OCI-LY3 (cell line): ENCODE data around the gene IQCF5.

Source experiments
- H2AFZ ChIP-seq: fragments of 200-600, 300-600 bp; shearing (Covaris generic); 2 replicates; pipeline ENCODE4 v1.6.0; 2014; ENCODE audit warnings: antibody characterized with exemption, low read depth, low read length
- H3K27ac ChIP-seq: fragments of 200-600, 300-600 bp; sonication (generic); 2 replicates; pipeline ENCODE4 v1.5.1; 2014; ENCODE audit warnings: mild to moderate bottlenecking, low read length, moderate library complexity, mixed read lengths
- H3K27me3 ChIP-seq: fragments of 200-600, 300-600 bp; sonication (generic); 2 replicates; pipeline ENCODE4 v1.6.1; 2014; ENCODE audit warnings: low read depth, low read length, mixed read lengths
- H3K36me3 ChIP-seq: fragments of 200-600, 300-600 bp; sonication (generic); replicated peaks from 2 replicates; pipeline ENCODE3; 2014; ENCODE audit warnings: low read depth, low read length, mixed read lengths
- H3K4me1 ChIP-seq: fragments of 300-600, 200-600 bp; sonication (generic); 2 replicates; pipeline ENCODE4 v1.6.1; 2014; ENCODE audit warnings: low read length, mixed read lengths
- H3K4me2 ChIP-seq: fragments of 200-600, 300-600 bp; sonication (generic); 2 replicates; pipeline ENCODE4 v1.6.1; 2014; ENCODE audit warnings: low read length, mixed read lengths
- H3K4me3 ChIP-seq: fragments of 300-600, 200-600 bp; sonication (generic); 2 replicates; pipeline ENCODE4 v1.5.1; 2014; ENCODE audit warnings: antibody characterized with exemption, mild to moderate bottlenecking, low read length, moderate library complexity
- H3K79me2 ChIP-seq: fragments of 300-600, 200-600 bp; shearing (Covaris generic); 2 replicates; pipeline ENCODE4 v1.6.1; 2014; ENCODE audit warnings: mild to moderate bottlenecking, low read length, mixed read lengths
- H3K9ac ChIP-seq: fragments of 300-600, 200-600 bp; shearing (Covaris generic); 2 replicates; pipeline ENCODE4 v1.6.0; 2014; ENCODE audit warnings: mild to moderate bottlenecking, low read length, moderate library complexity
- H3K9me3 ChIP-seq: fragments of 200-600, 300-600 bp; shearing (Covaris generic); 2 replicates; pipeline ENCODE4 v1.6.1; 2014; ENCODE audit warnings: low read length, mixed read lengths; ENCODE audit not compliant: insufficient read depth
- H4K20me1 ChIP-seq: fragments of 200-600, 300-600 bp; sonication (generic); 2 replicates; pipeline ENCODE4 v1.6.1; 2016; ENCODE audit warnings: low read length, mixed read lengths; ENCODE audit not compliant: insufficient read depth
- EZH2phosphoT487 ChIP-seq: fragments of 200-600 bp; shearing (Covaris generic); IDR thresholded peaks from 2 replicates; pipeline ENCODE4 v1.6.1; 2018; ENCODE audit warnings: antibody characterized with exemption, mixed run types, low read depth
- TF ChIP-seq, protein P1 (sequence below): fragments of 200-600, 300-600 bp; sonication (generic); IDR thresholded peaks from 2 replicates; pipeline ENCODE4 v1.5.1; 2014; ENCODE audit warnings: antibody characterized with exemption, low read length, low read depth

The IQCF5 gene

DNA sequence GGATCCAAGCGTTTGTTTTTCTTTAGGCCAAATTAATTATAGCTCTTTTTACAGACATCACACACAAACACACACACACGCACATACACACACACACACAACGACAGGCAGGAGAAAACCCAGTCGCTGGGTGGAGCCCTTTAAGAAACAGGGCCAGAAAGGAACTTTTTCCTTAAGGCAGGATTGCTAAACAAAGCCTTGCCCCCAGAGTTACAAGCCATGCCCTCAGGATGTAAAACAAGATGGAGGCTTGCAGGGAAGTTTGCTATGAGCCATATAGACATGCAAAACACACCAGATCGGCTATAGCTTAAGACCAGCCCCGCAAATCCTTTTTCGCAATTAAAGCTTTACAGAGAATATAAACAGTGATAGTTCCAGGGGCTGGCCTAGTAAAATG, 30.3 kb downstream of the IQCF5 start:
- no peaks in the 10 kb centered on the region for H3K4me1 ChIP-seq
- H3K4me3 ChIP-seq: no peak overlapping the region
- H3K9me3 ChIP-seq: peaks cover 10% of the 10 kb centered on the region; the same call in 1 of the 2 replicates
- H3K36me3 ChIP-seq: no peaks in the 10 kb centered on the region
- no peak overlapping the region for H3K27ac ChIP-seq
- no peak overlapping the region for H3K9ac ChIP-seq
- TF ChIP-seq EZH2phosphoT487: no peak
- TF ChIP-seq, protein P1, sequence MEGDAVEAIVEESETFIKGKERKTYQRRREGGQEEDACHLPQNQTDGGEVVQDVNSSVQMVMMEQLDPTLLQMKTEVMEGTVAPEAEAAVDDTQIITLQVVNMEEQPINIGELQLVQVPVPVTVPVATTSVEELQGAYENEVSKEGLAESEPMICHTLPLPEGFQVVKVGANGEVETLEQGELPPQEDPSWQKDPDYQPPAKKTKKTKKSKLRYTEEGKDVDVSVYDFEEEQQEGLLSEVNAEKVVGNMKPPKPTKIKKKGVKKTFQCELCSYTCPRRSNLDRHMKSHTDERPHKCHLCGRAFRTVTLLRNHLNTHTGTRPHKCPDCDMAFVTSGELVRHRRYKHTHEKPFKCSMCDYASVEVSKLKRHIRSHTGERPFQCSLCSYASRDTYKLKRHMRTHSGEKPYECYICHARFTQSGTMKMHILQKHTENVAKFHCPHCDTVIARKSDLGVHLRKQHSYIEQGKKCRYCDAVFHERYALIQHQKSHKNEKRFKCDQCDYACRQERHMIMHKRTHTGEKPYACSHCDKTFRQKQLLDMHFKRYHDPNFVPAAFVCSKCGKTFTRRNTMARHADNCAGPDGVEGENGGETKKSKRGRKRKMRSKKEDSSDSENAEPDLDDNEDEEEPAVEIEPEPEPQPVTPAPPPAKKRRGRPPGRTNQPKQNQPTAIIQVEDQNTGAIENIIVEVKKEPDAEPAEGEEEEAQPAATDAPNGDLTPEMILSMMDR: no peak
- H3K4me2 ChIP-seq: no peak overlapping the region
- H3K27me3 ChIP-seq: peaks cover 34% of the 10 kb centered on the region
- no peaks in the 10 kb centered on the region for H3K79me2 ChIP-seq
- no peaks in the 10 kb centered on the region for H4K20me1 ChIP-seq
- H2AFZ ChIP-seq: no peak overlapping the region

DNA sequence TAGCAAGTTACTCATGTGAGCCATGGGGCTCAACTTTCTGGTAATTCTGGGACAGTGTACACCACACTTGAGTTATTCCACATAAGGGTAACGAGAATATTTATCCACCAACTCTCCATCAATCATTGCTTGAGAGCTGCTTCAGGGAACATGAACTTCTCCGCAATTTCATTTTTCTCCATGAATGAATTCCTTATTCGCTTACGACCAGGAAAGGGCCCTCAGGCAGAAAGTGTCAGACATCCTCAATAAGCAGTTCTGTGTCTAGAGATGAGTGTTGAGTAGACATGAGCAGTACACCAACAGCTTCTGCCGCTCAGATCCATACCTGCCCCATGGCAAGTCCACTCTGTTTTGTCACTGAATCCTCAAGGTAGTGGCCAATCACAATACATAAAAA, 38.8 kb downstream of the IQCF5 start:
- Histone ChIP-seq H3K27ac (no peak overlapping the region), H3K4me1 (no peaks in the 10 kb centered on the region), H3K9ac (no peak overlapping the region), H3K27me3 (peaks cover 28% of the 10 kb centered on the region), H3K9me3 (no peaks in the 10 kb centered on the region), H3K4me2 (no peak overlapping the region), H2AFZ (no peak overlapping the region), H4K20me1 (no peaks in the 10 kb centered on the region), H3K36me3 (no peaks in the 10 kb centered on the region), H3K79me2 (no peaks in the 10 kb centered on the region), H3K4me3 (no peak overlapping the region)
- TF ChIP-seq, protein P1: no peak
- no peak for TF ChIP-seq EZH2phosphoT487

DNA sequence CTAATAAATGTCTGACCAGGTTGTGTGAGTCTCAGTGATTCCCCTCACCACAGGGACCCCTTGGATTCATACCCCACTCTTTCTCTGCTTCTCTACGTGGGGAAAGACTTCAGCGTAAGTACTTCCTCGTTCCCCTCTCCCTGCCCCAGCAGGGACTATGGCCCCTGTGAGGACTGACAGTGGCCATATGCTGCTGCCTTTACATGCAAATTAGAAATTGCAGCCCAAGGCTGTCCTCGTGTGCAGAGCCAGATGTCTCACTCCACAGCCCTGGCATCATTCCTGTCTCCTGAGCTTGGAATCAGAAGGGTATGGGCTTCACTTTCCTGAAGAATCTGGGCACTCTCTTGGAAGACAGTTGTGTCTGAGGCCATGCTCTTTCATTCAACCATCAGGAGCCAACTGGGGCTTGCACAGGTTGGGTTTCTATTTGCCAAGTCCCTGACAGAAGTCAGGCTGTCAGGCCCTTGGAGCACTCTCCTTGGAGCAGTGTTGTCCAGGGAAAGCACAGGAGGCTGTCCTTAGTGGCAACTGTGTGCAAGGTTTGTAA, 44.5 kb downstream of the IQCF5 start:
- no peak overlapping the region for H3K9ac ChIP-seq
- TF ChIP-seq, protein P1: no peak
- no peak for TF ChIP-seq EZH2phosphoT487
- no peak overlapping the region for H3K4me2 ChIP-seq
- H3K79me2 ChIP-seq: no peaks in the 10 kb centered on the region
- no peaks in the 10 kb centered on the region for H3K4me1 ChIP-seq
- peaks cover 32% of the 10 kb centered on the region for H3K27me3 ChIP-seq
- no peaks in the 10 kb centered on the region for H3K36me3 ChIP-seq
- no peak overlapping the region for H3K27ac ChIP-seq
- no peak overlapping the region for H3K4me3 ChIP-seq
- H3K9me3 ChIP-seq: no peaks in the 10 kb centered on the region
- H4K20me1 ChIP-seq: no peaks in the 10 kb centered on the region
- H2AFZ ChIP-seq: no peak overlapping the region

DNA sequence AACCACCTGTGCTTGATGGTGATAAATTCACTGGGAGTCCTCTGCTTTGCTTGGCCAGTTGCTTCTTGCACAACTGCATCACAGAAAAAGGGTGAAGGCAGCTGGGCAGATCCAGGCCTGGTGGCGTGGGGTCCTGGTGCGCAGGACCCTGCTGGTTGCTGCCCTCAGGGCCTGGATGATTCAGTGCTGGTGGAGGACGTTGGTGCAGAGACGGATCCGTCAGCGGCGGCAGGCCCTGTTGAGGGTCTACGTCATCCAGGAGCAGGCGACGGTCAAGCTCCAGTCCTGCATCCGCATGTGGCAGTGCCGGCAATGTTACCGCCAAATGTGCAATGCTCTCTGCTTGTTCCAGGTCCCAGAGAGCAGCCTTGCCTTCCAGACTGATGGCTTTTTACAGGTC, 45.1 kb downstream of the IQCF5 start:
- H3K4me1 ChIP-seq: no peaks in the 10 kb centered on the region
- no peak overlapping the region for H3K9ac ChIP-seq
- no peak overlapping the region for H3K27ac ChIP-seq
- H3K79me2 ChIP-seq: no peaks in the 10 kb centered on the region
- H3K27me3 ChIP-seq: peaks cover 38% of the 10 kb centered on the region
- no peaks in the 10 kb centered on the region for H4K20me1 ChIP-seq
- H2AFZ ChIP-seq: no peak overlapping the region
- H3K9me3 ChIP-seq: no peaks in the 10 kb centered on the region
- TF ChIP-seq, protein P1: no peak
- TF ChIP-seq EZH2phosphoT487: no peak
- no peaks in the 10 kb centered on the region for H3K36me3 ChIP-seq
- H3K4me3 ChIP-seq: no peak overlapping the region
- H3K4me2 ChIP-seq: no peak overlapping the region
